HG02981 (cell line): ENCODE data around the gene CDKN3.
"Not testable (repeated sequence)": the region's sequence is repeated elsewhere in the genome, so short reads cannot be mapped to it uniquely, and the experiment has no call there.

Source experiments
- ATAC-seq: cut with Tn5 transposase; IDR thresholded peaks from one replicate; pipeline ENCODE4 v1.9.1; 2021; ENCODE audit warnings: mild to moderate bottlenecking, moderate library complexity; ENCODE audit not compliant: unreplicated experiment

The CDKN3 gene

DNA sequence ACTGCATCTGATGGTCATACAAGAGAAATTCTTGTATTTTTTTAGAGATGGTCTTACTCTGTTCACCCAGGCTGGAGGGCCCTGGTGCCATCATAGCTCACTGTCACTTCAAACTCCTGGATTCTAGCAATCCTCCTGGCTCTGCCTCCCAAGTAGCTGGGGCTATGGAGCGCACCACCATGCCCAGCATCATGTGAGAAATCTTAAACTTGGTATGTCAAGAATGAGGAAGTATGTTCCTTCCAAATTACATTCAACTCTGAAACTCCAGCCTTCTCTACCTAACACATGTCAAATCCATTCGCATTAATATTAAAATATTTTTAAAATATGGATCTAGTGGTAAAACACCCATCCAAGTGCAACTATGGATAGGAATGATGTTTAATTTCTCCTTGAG, 27.5 kb upstream of the CDKN3 start:
- ATAC-seq, result no peak

- no peak for ATAC-seq
Observed at GRCh38 chr14:54370323-54371198, 26.2 kb upstream of the CDKN3 start.

DNA sequence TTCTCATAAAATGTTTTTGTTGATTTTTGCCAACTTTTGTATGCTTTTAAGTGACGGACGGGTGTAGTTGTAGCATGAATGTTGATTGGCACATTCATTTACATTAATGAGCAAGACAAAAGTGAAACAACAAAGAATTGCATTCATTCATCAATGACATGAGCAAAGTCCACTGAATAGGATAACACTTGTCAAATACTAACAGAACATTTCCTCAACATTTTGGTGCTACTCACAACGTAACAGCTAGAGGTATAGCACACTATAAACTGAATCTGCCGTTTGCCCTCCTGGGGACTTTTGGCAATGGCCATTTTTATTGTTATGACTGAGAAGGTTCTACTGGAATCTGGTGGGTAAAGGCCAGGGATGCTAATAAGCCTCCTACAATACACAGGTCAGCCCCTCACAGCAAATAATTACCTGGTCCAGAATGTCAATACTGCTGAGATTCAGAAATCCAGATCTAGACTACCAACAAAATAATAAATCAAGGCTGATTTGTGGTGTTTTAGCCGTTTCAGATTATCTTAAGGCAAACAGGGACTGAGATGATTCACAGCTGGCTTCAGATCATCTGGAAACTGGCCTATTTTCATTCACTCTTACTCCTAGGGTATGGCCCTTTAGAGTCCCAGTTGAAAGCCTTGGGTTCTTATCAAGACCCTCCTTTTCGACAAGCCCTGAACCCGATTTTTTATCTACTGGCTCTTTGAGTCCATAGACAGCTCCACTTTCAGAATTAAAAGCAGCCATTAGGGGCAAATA, 22.5 kb upstream of the CDKN3 start:
- no peak for ATAC-seq

DNA sequence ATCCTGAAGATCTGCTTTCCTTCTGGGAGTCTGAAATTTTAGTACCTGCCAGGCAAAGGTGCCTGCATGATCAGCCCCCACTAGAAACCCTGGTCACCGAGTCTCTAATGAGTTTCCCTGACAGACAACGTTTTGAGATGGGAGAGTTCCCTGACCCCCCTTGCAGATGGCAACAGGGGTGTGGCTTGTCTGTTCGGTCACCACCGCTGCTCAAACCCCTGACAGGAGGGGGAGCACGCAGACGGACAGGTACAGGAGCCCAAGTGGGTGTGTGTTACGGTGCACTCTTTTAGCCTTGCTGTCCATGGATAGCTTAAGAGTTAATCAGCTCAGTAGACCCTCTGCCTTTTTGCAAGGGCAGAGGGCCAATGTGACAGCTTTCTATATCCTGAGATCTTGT, 19.3 kb upstream of the CDKN3 start:
- ATAC-seq, result no peak

DNA sequence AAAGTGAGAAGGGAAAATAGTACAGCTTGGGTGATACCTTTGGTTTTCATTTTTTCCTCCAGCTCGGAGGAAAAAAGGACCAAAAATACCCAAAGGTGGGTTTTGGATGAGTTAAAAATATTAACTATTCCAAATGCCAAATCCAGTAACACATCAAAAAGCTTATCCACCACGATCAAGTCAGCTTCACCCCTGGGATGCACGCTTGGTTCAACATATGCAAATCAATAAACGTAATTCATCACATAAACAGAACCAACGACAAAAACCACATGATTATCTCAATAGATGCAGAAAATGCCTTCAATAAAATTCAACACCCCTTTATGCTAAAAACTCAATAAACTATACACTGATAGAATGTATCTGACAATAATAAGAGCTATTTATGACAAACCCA, 17.9 kb upstream of the CDKN3 start:
- not testable (repeated sequence) for ATAC-seq

GRCh38 chr14:54380558-54380957, 16.2 kb upstream of the CDKN3 start:
- not testable (repeated sequence) for ATAC-seq

GRCh38 chr14:54381821-54382220, 15.0 kb upstream of the CDKN3 start:
- ATAC-seq, result no peak

DNA sequence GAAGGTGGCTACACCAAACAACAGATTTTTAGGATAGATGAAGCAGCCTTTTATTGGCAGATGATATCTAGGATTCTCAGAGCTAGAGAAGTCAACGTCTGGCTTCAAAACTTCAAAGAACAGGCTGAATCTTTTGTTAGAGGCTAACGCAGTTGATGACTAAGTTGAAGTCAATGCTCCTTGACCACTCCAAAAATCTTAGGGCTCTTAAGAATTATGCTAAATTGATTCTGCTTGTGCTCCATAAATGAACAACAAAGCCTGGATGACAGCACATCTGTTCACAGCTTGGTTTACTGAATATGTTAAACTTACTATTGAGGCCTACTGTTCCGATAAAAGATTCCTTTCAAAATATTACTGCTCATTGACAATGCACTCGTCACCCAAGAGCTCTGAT, 13.0 kb upstream of the CDKN3 start:
- ATAC-seq, result no peak

DNA sequence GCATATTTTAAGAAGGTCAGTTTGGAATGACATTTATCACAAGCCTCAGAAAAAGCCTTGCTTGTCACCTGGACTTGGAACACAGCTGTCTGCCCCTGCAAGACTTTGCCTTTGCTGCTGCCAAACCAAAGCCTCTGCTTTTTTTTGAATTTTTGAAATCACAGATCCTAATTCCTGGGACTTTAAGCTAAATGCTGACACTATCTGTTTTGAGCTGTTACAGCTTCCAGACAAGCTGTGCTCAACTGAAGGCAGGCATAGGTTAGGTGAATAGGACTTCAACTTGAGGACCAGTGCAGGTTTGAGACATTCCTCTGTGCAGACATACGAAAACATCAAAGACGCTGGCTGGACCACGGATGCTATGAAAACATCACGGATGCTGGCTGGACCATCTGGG, 11.3 kb upstream of the CDKN3 start:
- ATAC-seq, result no peak

- ATAC-seq, result no peak
Observed at GRCh38 chr14:54387328-54387727, 9.5 kb upstream of the CDKN3 start.

DNA sequence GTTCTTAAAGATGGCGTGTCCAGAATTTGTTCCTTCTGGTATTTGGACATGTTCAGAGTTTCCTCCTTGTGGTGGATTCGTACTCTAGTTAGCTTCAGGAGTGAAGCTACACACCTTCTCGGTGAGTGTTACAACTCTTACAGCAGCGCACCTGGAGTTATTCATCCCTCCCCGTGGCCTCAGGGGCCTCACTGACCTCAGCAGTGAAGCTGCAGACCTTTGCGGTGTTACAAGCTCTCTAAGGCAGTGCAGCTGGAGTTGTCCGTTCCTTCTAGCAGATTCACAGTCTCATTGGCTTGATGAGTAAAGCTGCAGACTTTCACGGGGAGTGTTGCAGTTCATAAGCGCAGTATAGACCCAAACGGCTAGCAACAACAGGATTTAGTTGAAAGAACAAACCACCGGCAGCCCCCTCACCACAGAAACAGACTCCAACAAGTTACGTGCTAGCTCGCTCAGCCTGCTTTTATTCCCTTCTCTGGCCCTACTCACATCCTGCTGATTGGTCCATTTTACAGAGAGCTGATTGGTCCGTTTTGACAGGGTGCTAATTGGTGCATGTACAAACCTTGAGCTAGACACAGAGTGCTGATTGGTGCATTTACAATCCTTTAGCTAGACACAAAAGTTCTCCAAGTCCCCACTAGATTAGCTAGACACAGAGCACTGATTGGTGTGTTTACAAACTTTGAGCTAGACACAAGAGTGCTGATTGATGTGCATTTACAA, 4.5 kb upstream of the CDKN3 start:
- ATAC-seq, result no peak

- ATAC-seq, result not testable (repeated sequence)
Observed at GRCh38 chr14:54392986-54393884, 3.6 kb upstream of the CDKN3 start.

GRCh38 chr14:54394596-54394995, 2.2 kb upstream of the CDKN3 start:
- no peak for ATAC-seq

- ATAC-seq, result no peak
Observed at GRCh38 chr14:54395284-54395683, 1.5 kb upstream of the CDKN3 start.

DNA sequence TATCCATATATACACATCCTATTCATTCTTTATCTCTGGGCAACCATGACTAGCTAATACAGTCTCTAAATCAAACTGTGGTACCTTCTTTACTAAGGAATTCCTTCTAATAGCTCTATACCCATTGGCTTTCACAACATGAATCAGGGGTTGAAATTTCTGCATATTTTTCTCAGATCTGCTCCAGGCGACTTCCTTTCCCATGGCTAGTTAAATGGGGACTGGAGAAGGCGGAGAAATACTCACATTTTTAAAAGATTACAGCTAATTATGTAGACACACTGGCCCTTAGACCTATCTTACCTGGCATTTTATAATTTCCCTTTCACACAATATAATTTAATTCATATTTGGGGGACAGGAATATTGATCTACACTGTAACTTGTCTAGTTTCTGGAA, 1.1 kb upstream of the CDKN3 start:
- no peak for ATAC-seq

- ATAC-seq, result no peak
Observed at GRCh38 chr14:54396183-54396492, 669 bp upstream of the CDKN3 start.

- ATAC-seq, result no peak
Observed at GRCh38 chr14:54399560-54399959, 2.8 kb downstream of the CDKN3 start.

DNA sequence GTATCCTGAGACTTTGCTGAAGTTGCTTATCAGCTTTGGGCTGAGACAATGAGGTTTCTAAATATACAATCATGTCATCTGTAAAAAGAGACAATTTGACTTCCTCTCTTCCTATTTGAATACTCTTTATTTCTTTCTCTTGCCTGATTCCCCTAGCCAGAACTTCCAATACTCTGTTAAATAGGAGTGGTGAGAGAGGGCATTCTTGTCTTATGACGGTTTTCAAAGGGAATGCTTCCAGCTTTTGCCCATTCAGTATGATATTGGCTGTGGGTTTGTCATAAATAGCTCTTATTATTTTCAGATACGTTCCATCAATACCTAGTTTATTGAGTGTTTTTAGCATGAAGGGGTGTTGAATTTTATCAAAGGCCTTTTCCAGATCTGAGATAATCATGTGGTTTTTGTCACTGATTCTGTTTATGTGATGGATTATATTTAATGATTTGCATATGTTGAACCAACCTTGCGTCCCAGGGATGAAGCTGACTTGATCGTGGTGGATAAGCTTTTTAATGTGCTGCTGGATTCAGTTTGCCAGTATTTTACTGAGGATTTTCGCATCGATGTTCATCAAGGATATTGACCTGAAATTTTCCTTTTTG, 6.7 kb downstream of the CDKN3 start:
- ATAC-seq, result not testable (repeated sequence)

DNA sequence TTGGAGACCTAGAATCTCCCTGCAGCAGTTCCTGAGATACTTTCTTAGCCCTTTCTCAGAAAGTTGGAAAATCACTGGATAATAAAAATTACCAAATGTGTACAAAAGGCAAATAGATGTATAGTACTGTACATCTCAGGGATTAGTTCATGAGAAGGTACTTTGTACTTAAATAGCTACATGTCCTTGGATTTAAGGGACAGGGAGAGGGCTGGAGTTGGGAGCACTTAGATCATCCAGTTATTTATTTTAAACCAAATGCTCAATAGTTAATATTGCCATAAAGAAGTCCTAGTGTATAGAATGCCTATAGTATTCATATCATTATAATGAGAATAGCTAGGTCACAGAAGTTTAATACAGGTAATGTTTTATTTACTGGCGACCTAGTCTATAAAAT, 13.4 kb downstream of the CDKN3 start:
- ATAC-seq, result no peak

- no peak for ATAC-seq
Observed at GRCh38 chr14:54411371-54411770, 14.6 kb downstream of the CDKN3 start.
